ENCODE results near the gene DMXL2.

Gene DMXL2

DNA sequence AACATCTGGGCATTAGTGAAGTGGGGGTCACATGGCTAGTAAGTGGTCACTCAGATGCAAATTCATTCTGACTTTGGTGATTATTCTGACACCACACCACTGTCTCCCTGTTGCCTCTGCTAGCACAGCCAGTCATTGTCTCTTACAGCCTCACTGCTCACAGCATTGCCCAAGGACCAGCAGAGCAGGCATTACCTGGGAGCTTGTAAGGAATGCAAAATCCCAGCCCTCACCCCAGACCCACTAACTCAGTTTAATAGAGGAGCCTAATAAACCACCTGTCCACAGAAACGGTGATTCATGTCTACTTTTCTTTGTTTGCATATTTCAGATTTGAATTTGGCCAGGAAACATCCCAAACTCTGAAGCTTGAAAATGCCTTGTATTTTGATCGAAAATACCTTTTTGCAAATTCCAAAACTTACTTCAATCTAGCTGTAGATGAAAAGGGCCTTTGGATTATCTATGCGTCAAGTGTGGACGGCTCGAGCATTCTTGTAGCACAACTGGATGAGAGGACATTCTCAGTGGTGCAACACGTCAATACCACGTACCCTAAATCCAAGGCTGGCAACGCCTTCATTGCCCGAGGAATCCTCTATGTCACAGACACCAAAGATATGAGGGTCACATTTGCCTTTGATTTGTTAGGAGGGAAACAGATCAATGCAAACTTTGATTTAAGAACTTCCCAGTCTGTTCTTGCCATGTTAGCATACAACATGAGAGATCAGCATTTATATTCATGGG is 218.4 kb downstream of the DMXL2 start:
- Histone ChIP-seq H3K27ac (no peak overlapping the region), H3K4me3 (no peak overlapping the region), H3K27me3 (no peaks in the 10 kb centered on the region), H3K9me3 (no peaks in the 10 kb centered on the region), H3K36me3 (peaks cover 0 to 20% (median 15%) of the 10 kb centered on the region in 3 donors), H3K4me1 (no peaks in the 10 kb centered on the region)
- TF ChIP-seq, protein P1, sequence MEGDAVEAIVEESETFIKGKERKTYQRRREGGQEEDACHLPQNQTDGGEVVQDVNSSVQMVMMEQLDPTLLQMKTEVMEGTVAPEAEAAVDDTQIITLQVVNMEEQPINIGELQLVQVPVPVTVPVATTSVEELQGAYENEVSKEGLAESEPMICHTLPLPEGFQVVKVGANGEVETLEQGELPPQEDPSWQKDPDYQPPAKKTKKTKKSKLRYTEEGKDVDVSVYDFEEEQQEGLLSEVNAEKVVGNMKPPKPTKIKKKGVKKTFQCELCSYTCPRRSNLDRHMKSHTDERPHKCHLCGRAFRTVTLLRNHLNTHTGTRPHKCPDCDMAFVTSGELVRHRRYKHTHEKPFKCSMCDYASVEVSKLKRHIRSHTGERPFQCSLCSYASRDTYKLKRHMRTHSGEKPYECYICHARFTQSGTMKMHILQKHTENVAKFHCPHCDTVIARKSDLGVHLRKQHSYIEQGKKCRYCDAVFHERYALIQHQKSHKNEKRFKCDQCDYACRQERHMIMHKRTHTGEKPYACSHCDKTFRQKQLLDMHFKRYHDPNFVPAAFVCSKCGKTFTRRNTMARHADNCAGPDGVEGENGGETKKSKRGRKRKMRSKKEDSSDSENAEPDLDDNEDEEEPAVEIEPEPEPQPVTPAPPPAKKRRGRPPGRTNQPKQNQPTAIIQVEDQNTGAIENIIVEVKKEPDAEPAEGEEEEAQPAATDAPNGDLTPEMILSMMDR (IDR thresholded peaks at IDR 0.05), result no peak
- intact Hi-C loops (cut with DNase I; ENCODE audit: low total_unique reads), result no loop called here
- DNase-seq, result no peak

DNA sequence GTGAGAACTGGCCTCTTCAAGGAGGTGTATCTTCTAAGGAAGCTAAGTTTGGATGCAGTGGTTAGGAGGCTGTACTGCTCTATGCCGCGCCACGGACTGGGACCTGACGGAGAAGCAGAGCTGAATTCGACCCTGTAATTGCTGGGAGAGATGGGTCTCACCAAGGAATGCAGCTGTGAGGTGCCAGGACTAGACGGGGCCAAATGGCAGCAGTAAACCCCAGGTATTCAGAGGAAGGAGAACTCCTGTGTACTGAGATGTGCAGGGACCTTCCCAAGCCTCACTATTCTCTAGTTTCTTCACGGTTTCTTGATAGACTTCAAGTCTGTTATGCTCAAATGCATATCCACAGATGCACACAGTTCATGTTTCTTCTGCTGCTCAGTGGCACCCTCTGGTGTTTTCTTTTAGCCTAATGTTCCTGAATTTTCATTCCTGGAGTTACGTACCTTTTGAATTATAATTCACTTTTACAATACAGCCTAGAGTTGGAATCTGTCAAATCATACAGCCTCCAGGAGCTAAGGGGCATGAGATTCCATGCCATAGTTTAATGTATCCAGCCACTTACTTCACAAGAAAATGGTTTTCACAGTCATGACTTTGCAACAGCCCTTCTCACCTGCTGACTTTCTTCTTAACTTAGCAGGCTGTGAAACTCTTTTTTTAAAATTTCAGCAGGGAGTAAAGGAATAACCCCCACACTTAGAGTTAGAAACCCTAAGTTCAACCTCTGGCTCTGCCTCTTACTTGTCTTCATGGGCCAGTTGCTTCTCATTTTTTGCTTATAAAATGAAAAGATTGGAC is 219.3 kb downstream of the DMXL2 start:
- intact Hi-C loops (cut with DNase I; ENCODE audit: low total_unique reads), result no loop called here
- no peaks in the 10 kb centered on the region for H3K4me1 ChIP-seq
- TF ChIP-seq, protein P1 (IDR thresholded peaks at IDR 0.05), result peak; percentile 37 to 39
- H3K36me3 ChIP-seq, result peaks cover 0 to 20% (median 15%) of the 10 kb centered on the region in 3 donors
- H3K4me3 ChIP-seq, result no peak overlapping the region
- DNase-seq, result no peak
- H3K27ac ChIP-seq, result no peak overlapping the region
- H3K27me3 ChIP-seq, result no peaks in the 10 kb centered on the region
- H3K9me3 ChIP-seq, result no peaks in the 10 kb centered on the region

DNA sequence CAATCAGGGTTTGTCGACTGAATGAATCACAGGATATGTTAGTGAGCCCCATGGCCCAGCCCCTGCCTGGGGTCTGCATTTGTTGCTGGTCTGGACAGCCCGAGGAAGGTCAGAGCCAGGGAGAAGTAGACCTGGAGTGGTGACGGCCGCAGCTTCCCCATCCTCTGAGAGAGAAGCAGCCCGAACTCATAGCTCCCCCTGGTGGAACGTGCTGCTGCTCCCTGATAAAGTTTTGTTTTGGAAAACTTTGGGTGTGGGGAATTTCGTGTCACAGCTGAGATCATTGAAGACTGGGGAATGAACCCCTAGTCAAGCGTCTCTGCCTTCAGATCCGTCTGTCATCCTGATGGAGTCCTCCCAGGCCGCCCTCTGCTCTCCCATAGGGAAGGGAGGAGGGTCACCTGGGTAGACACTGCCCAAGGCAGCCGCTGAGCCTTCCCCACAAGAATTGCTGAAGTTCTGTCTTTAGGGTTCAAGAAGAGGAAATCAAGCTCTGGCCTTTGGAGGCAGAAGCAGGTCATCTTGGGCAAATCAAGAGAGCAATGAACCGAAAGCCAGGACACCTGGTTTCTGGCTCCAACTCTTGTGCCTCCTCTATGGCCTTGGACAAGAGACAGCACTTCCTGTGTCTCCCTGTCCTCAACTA is 220.6 kb downstream of the DMXL2 start:
- DNase-seq, result peak in 1 of 2 donors; percentile 58
- H3K4me1 ChIP-seq, result no peaks in the 10 kb centered on the region
- intact Hi-C loops (cut with DNase I; ENCODE audit: low total_unique reads), result no loop called here
- H3K36me3 ChIP-seq, result peaks cover 0 to 28% (median 15%) of the 10 kb centered on the region in 3 donors
- H3K4me3 ChIP-seq, result no peak overlapping the region
- H3K9me3 ChIP-seq, result no peaks in the 10 kb centered on the region
- H3K27ac ChIP-seq, result no peak overlapping the region
- H3K27me3 ChIP-seq, result no peaks in the 10 kb centered on the region
- TF ChIP-seq, protein P1 (IDR thresholded peaks at IDR 0.05), result peak; percentile 40 to 47

DNA sequence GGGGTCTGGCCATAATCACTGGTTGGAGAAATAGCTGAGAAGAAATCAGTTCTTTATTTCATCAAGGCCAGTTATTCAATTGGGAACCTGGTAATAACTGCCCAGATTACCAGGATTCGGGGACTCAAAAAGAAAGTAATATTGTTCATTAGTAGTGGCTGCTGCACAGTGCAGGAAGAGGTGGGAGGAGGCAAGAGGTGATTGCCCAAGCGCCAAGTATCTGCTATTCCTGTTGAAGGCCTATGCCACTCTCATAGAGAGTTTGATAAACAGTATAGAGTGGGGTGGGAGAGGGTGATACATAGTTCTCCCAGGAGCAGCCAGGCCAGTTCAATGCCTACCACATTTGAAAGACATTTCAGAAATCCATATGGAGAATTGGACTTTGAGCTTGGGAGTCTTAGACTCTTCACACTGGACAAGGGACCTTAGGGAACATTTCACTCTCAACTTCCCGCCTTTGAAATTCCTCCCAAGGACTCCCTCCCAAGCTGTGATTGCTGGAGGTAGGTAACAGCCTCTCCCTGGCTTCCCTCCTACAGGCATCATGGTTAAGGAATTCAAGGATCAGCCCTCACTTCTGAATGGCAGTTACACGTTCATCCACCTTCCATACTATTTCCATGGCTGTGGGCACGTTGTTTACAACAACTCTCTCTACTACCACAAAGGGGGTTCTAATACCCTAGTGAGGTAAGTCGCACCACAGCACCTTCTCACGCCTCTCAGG is 221.4 kb downstream of the DMXL2 start:
- no peaks in the 10 kb centered on the region for H3K9me3 ChIP-seq
- no peak overlapping the region for H3K27ac ChIP-seq
- H3K36me3 ChIP-seq, result peaks cover 0 to 31% (median 15%) of the 10 kb centered on the region in 3 donors
- H3K4me1 ChIP-seq, result no peaks in the 10 kb centered on the region
- H3K27me3 ChIP-seq, result no peaks in the 10 kb centered on the region
- no peak overlapping the region for H3K4me3 ChIP-seq
- TF ChIP-seq, protein P1 (IDR thresholded peaks at IDR 0.05), result no peak
- DNase-seq, result no peak
- intact Hi-C loops (cut with DNase I; ENCODE audit: low total_unique reads), result no loop called here

DNA sequence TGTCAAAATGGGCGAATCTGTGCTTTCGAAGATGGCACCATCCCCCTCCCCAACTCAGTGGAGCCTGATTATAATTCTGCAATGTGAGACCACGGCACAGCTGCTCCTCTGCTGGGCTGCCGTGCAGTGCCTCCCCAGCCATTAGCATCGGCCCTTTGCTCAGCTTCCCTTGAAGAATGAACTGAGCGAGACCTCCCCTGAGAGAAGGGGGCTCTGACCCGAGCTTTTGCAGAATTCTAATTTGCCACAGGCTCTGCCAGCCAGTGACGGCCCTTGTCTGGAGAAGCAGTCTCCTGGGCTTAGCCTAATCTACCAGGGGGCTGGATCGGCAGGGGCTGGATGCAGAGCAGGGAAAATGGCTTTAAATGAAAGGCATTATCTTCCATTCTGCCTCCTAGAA is 223.9 kb downstream of the DMXL2 start:
- TF ChIP-seq, protein P1 (IDR thresholded peaks at IDR 0.05), result no peak
- no peaks in the 10 kb centered on the region for H3K27me3 ChIP-seq
- no peaks in the 10 kb centered on the region for H3K9me3 ChIP-seq
- no peak for DNase-seq
- intact Hi-C loops (cut with DNase I; ENCODE audit: low total_unique reads), result no loop called here
- peaks cover 0 to 31% (median 7%) of the 10 kb centered on the region in 3 donors for H3K36me3 ChIP-seq
- H3K4me1 ChIP-seq, result no peaks in the 10 kb centered on the region
- H3K27ac ChIP-seq, result no peak overlapping the region
- H3K4me3 ChIP-seq, result no peak overlapping the region
